PC-9 (cell line): Measurements from ENCODE around the gene SPON1. TPM values are rescaled to one million over a fixed set of nuclear protein-coding genes. Genes with fewer than 3 reads are reported as not detected.

Source experiments
- BruUV-seq: library from RNA; stranded (reverse); fragments of 400-500 nt; replicated peaks from 2 replicates; lab custom pipeline; 2021; lab: Mats Ljungman, UMichigan
- CTCF ChIA-PET: fragments of 300-600 bp; sonication (Branson Sonifier 250); formaldehyde crosslinking; loops from one replicate; lab custom pipeline; 2022; ENCODE audit warnings: antibody characterized with exemption; lab: Charles Lee
- POLR2A ChIA-PET: fragments of 300-600 bp; sonication (Branson Sonifier 250); formaldehyde crosslinking; loops from one replicate; lab custom pipeline; 2022; ENCODE audit warnings: antibody characterized with exemption; ENCODE audit not compliant: unreplicated experiment; lab: Charles Lee
- DNase-seq, 2 experiments: peaks; one replicate each; pipeline versions ENCODE4 v3.0.0 to v3.0.0-alpha.2; 2015 to 2022; ENCODE audit warnings: mixed read lengths in 1 of 2
- H2AFZ ChIP-seq: fragments of 200-600 bp; sonication (generic); 2 replicates; pipeline ENCODE4 v1.8.1; 2017; ENCODE audit warnings: antibody characterized with exemption
- H3F3A ChIP-seq: fragments of 200-600 bp; sonication (generic); 2 replicates; pipeline ENCODE4 v1.8.1; 2017; ENCODE audit warnings: antibody characterized with exemption, mild to moderate bottlenecking, low read depth; ENCODE audit not compliant: insufficient read depth
- H3K27ac ChIP-seq: fragments of 200-600 bp; sonication (generic); 2 replicates; pipeline ENCODE4 v1.6.1; 2016; ENCODE audit warnings: mixed run types
- H3K27me3 ChIP-seq: fragments of 200-600 bp; sonication (generic); 2 replicates; pipeline ENCODE4 v1.6.1; 2016; ENCODE audit warnings: low read depth, mixed run types; ENCODE audit not compliant: insufficient read depth
- H3K36me3 ChIP-seq: fragments of 200-600 bp; sonication (generic); 2 replicates; pipeline ENCODE4 v1.6.1; 2016; ENCODE audit warnings: low read depth, mixed run types
- H3K4me1 ChIP-seq: fragments of 200-600 bp; sonication (generic); replicated peaks from 2 replicates; pipeline ENCODE4 v1.6.1; 2016; ENCODE audit warnings: mixed run types; ENCODE audit not compliant: insufficient read depth
- H3K4me2 ChIP-seq: fragments of 200-600 bp; sonication (generic); 2 replicates; pipeline ENCODE4 v1.6.1; 2017; ENCODE audit warnings: mixed run types
- H3K4me3 ChIP-seq: fragments of 200-600 bp; sonication (generic); 2 replicates; pipeline ENCODE4 v1.6.1; 2016; ENCODE audit warnings: mixed run types
- H3K79me2 ChIP-seq: fragments of 200-600 bp; sonication (generic); 2 replicates; pipeline ENCODE4 v1.6.1; 2017; ENCODE audit warnings: low read depth, mixed run types
- H3K9me2 ChIP-seq: fragments of 200-600 bp; sonication (generic); 2 replicates; pipeline ENCODE4 v1.8.1; 2017; ENCODE audit warnings: mild to moderate bottlenecking; ENCODE audit not compliant: insufficient read depth
- H3K9me3 ChIP-seq: fragments of 200-600 bp; sonication (generic); 2 replicates; pipeline ENCODE4 v1.8.1; 2016; ENCODE audit warnings: low read depth; ENCODE audit not compliant: insufficient read depth
- H4K20me1 ChIP-seq: fragments of 200-600 bp; sonication (generic); 2 replicates; pipeline ENCODE4 v1.8.1; 2017; ENCODE audit not compliant: insufficient read depth
- EZH2 ChIP-seq: fragments of 200-600 bp; sonication (generic); IDR thresholded peaks from 2 replicates; pipeline ENCODE4 v1.8.0; 2017; ENCODE audit warnings: antibody characterized with exemption, low read depth
- intact Hi-C: fragments of 100-400 bp; cut with micrococcal nuclease; formaldehyde crosslinking; loops from one replicate; pipeline ENCODE4 v1.10.0; 2022; ENCODE audit not compliant: unreplicated experiment
- total RNA-seq: library from RNA; stranded (reverse); gene quantifications from 2 replicates; pipeline ENCODE4 v1.2.3, GENCODE V29; 2021
- TF ChIP-seq, protein P1 (sequence below): fragments of 200-600 bp; sonication (generic); conservative IDR thresholded peaks from 2 replicates; pipeline ENCODE4 v1.6.1; 2017; ENCODE audit warnings: mixed run types, antibody characterized with exemption, mild to moderate bottlenecking, moderate library complexity

Gene SPON1
- total RNA-seq, 1 experiment from 2014 or later, result 0.70 TPM

DNA sequence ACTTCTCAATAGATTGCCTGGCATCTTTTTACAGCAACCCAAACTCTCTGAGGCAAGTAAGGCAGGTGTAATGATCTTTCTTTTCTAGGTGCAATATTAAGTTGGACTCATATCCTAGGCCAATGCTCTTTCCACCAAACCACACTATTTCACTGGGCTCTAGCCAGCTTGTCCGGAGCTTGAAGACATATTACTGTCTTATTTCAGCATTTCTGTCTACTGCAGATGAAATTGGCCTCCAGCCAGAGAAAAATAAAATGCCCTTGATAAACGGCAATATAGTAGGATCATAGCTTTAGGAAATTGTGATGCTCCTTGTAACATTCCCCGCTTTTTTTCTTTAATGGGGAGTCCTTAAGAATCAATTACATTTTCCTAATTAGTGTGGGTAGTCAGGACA is 48.1 kb downstream of the SPON1 start:
- H3K4me1 ChIP-seq, result peaks cover 9% of the 10 kb centered on the region
- no peak for DNase-seq
- TF ChIP-seq, protein P1, sequence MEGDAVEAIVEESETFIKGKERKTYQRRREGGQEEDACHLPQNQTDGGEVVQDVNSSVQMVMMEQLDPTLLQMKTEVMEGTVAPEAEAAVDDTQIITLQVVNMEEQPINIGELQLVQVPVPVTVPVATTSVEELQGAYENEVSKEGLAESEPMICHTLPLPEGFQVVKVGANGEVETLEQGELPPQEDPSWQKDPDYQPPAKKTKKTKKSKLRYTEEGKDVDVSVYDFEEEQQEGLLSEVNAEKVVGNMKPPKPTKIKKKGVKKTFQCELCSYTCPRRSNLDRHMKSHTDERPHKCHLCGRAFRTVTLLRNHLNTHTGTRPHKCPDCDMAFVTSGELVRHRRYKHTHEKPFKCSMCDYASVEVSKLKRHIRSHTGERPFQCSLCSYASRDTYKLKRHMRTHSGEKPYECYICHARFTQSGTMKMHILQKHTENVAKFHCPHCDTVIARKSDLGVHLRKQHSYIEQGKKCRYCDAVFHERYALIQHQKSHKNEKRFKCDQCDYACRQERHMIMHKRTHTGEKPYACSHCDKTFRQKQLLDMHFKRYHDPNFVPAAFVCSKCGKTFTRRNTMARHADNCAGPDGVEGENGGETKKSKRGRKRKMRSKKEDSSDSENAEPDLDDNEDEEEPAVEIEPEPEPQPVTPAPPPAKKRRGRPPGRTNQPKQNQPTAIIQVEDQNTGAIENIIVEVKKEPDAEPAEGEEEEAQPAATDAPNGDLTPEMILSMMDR, result no peak
- TF ChIP-seq EZH2, result no peak
- CTCF ChIA-PET, result no interaction called here
- no peaks in the 10 kb centered on the region for H3K27me3 ChIP-seq
- no peaks in the 10 kb centered on the region for H3K9me2 ChIP-seq
- POLR2A ChIA-PET, result no interaction called here
- no peaks in the 10 kb centered on the region for H3K9me3 ChIP-seq
- no peak overlapping the region for H2AFZ ChIP-seq
- intact Hi-C loops, result no loop called here
- H3K4me2 ChIP-seq, result no peak overlapping the region
- no TSS peak for BruUV-seq
- H3K36me3 ChIP-seq, result no peaks in the 10 kb centered on the region
- H3K4me3 ChIP-seq, result no peak overlapping the region
- H3K79me2 ChIP-seq, result no peaks in the 10 kb centered on the region
- H3K27ac ChIP-seq, result no peak overlapping the region
- H3F3A ChIP-seq, result peaks cover 5% of the 10 kb centered on the region; the same call in 1 of the 2 replicates
- H4K20me1 ChIP-seq, result no peaks in the 10 kb centered on the region

DNA sequence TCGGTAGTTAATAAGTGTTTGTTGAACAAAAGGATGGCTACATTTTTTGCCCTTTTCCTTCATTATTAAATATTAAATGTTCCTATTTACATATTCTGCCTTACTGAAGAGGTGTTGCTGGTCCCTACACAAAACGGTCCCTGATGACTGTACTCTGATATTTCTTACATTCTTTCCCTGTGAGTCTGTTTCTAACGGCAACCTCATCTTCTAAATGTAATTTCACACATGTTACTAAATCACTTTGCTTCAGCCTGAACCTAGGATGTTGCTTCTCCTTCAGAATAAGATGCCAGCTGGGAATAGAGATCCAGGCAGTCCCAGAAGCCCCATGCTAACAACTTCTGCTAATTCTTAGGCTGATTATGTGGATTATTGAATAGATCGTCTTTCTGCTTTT is 50.3 kb downstream of the SPON1 start:
- no peaks in the 10 kb centered on the region for H3K9me3 ChIP-seq
- DNase-seq, result no peak
- H3K4me3 ChIP-seq, result no peak overlapping the region
- H3K79me2 ChIP-seq, result no peaks in the 10 kb centered on the region
- peaks cover 10% of the 10 kb centered on the region; the same call in 1 of the 2 replicates for H3F3A ChIP-seq
- TF ChIP-seq, protein P1, result no peak
- no peak for TF ChIP-seq EZH2
- no peaks in the 10 kb centered on the region for H3K27me3 ChIP-seq
- no peaks in the 10 kb centered on the region for H3K9me2 ChIP-seq
- no peak overlapping the region for H2AFZ ChIP-seq
- BruUV-seq, result no TSS peak
- peaks cover 27% of the 10 kb centered on the region for H3K4me1 ChIP-seq
- H3K27ac ChIP-seq, result no peak overlapping the region
- intact Hi-C loops, result no loop called here
- no peak overlapping the region for H3K4me2 ChIP-seq
- CTCF ChIA-PET, result no interaction called here
- H4K20me1 ChIP-seq, result no peaks in the 10 kb centered on the region
- POLR2A ChIA-PET, result no interaction called here
- no peaks in the 10 kb centered on the region for H3K36me3 ChIP-seq

- no peak for TF ChIP-seq EZH2
- TF ChIP-seq, protein P1, result no peak
- Histone ChIP-seq H3K27me3 (no peaks in the 10 kb centered on the region), H3K79me2 (no peaks in the 10 kb centered on the region), H4K20me1 (no peaks in the 10 kb centered on the region), H3K9me3 (no peaks in the 10 kb centered on the region), H3K4me3 (no peak overlapping the region), H3F3A (peaks cover 10% of the 10 kb centered on the region; the same call in 1 of the 2 replicates), H3K36me3 (no peaks in the 10 kb centered on the region), H3K4me2 (peak overlapping the region; percentile 56), H3K4me1 (peaks cover 27% of the 10 kb centered on the region), H2AFZ (0 out of 2 replicates have a peak overlapping the region, but pooled peaks have one; percentile 46), H3K9me2 (no peaks in the 10 kb centered on the region), H3K27ac (peak overlapping the region; percentile 75)
- intact Hi-C loops, result loop anchor here (2.0 kb wide), 1 partner anchor 23 kb away; no protein-coding TSS in a partner anchor
- DNase-seq, result peak; percentile 49 to 90
- BruUV-seq, result no TSS peak
- ChIA-PET CTCF (no interaction called here), POLR2A (no interaction called here)
Observed at GRCh38 chr11:14015711-14016110, 53.2 kb downstream of the SPON1 start.
